GM19438 (cell line): ENCODE data around the gene OLFML3.

ENCODE experiments used
- ATAC-seq: cut with Tn5 transposase; IDR thresholded peaks from one replicate; pipeline ENCODE4 v1.9.1; 2021; ENCODE audit warnings: low read depth; ENCODE audit not compliant: unreplicated experiment

The OLFML3 gene, protein sequence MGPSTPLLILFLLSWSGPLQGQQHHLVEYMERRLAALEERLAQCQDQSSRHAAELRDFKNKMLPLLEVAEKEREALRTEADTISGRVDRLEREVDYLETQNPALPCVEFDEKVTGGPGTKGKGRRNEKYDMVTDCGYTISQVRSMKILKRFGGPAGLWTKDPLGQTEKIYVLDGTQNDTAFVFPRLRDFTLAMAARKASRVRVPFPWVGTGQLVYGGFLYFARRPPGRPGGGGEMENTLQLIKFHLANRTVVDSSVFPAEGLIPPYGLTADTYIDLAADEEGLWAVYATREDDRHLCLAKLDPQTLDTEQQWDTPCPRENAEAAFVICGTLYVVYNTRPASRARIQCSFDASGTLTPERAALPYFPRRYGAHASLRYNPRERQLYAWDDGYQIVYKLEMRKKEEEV

DNA sequence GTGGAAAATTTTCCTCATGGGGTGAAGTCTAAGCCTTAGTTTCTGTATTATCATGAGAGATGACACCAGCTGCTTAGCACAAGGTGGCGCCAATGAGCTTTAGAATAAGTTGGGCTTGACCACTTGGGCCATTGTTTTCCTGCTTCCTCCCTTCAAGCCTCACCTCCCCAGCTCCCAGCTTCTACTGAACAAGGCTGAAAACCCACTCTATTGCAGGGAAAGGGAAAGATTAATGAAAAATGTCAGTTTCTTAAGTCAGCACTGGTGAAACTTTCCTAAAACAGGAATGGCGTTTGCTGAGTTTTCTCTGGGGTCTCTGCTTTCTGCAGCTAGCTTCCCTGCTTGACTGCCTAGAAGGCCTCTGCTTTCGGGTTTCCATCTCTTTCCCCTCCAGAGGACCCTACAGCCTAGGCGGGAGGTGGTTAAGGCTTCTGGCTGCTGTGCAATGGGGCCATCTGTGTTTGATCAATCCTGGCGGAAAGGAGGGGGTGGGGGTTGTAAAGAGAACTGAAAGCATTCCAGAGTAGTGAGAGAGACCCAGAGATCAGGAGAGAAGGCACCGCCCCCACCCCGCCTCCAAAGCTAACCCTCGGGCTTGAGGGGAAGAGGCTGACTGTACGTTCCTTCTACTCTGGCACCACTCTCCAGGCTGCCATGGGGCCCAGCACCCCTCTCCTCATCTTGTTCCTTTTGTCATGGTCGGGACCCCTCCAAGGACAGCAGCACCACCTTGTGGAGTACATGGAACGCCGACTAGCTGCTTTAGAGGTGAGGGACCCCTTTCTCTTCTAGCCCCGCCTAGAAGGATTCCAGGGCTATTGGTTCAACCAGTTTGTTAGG lies at the start of gene OLFML3:
OLFML3 (plus strand) TSS at position 612 of the 840 bp plus-strand sequence; CDS start at position 655, 43 bp downstream.
- no peak for ATAC-seq

- peak; percentile 44 for ATAC-seq
Observed at GRCh38 chr1:113929750-113930498, 49.4 kb upstream of the OLFML3 start.

DNA sequence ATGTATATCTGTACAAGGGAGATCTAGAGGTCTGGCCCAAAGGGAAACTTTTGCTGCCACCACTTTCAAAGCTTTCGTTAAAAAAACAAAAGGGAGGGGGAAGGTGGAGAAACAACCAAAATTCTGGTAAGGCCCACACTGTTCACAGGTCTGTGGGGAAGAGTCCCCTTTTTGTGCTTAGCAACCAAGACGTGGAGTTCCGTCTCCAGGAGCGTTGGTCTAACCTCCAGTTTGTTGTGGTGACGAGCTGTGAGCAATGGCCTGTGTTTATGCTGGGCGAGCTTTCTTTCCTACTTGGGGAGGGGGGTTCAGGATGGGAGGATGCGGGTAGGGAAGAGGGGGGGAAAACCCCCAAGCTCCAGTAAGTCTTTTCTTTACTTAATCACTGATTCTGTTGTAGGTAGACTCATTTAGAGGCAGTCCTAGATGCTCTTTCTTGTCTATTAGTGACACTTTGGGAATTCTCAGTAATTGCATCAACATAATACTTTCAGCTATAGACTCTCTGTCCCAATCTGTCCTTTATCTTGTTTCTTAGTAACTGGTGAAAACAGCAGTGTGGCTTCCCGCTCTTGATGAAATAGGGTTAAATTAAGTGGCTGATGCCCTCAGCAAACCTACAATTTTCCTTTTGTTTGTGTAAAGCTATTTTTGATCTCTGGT lies 48.6 kb upstream of the OLFML3 start:
- ATAC-seq: peak; percentile 25

DNA sequence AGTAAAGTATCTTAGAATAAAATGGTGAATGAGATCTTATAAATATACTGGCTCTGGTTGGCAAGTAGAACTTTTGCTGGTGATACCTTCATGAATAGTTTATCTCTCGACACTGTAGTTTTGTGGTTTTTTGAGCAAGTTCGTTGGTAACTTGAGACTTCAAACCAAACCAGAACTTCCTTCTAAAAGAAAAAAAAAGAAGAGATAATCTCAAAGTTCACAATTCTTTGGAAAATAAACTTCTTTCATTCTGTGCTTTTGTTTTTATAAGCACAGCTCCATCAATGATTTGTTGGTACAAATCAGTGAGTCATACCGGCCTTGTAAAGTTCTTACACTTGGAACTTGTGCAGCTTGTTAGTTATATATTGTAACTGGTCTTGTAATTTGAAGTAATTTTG lies 47.8 kb upstream of the OLFML3 start:
- no peak for ATAC-seq

DNA sequence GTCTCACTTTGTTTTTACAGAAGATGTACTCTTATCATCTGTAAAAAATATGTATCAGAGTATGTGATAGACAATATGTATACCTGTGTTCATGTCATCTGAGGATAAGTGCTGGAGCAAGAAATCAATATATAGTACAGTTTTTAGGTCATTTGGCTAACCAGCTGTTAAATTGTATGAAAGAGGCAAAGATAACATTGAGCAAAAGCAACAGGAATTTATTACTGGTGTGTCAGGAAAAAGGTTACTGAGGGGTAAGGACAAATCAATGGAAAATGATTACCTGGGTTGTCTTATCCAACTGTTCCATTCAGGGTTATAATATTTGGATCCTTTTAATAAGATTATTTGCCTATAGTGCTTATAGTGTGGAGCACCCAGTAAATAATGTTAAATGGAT lies 45.3 kb upstream of the OLFML3 start:
- no peak for ATAC-seq

GRCh38 chr1:113934511-113935055 lies 44.7 kb upstream of the OLFML3 start:
- ATAC-seq: no peak

DNA sequence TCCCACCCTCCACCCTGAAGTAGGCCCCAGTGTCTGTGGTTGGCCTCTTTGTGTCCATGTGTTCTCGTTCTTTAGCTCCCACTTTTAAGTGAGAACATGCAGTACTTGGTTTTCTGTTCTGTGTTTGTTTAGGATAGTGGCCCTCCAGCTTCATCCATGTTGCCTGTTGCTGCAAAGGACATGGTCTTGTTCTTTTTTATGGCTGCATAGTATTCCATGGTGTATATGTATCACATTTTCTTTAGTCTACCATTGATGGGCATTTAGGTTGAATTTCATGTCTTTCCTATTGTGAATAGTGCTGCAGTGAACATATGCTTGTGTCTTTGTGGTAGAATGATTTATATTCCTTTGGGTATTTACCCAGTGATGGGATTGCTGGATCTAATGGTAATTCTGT lies 44.1 kb upstream of the OLFML3 start:
- ATAC-seq: no peak

- no peak for ATAC-seq
Observed at GRCh38 chr1:113935970-113936369, 43.3 kb upstream of the OLFML3 start.

DNA sequence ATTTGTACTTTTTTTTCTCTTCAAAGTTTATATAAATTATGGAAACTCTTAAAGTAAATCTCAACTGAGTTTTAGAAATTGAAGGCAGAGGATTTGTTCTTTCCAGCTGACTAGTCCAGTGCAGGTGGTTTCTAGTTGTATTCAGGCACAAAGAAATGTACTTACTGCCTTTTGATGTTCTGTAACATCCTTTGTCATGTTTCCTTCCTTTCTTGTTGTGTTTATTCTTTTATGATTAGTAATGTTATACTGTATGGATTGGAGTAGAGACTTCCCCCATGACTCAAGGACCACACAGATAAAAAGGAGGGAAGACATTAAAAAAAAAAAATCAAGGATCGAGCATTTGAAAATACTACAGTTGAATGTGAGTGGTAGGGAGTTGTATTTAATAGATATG lies 42.1 kb upstream of the OLFML3 start:
- no peak for ATAC-seq

- no peak for ATAC-seq
Observed at GRCh38 chr1:113938192-113938591, 41.1 kb upstream of the OLFML3 start.

DNA sequence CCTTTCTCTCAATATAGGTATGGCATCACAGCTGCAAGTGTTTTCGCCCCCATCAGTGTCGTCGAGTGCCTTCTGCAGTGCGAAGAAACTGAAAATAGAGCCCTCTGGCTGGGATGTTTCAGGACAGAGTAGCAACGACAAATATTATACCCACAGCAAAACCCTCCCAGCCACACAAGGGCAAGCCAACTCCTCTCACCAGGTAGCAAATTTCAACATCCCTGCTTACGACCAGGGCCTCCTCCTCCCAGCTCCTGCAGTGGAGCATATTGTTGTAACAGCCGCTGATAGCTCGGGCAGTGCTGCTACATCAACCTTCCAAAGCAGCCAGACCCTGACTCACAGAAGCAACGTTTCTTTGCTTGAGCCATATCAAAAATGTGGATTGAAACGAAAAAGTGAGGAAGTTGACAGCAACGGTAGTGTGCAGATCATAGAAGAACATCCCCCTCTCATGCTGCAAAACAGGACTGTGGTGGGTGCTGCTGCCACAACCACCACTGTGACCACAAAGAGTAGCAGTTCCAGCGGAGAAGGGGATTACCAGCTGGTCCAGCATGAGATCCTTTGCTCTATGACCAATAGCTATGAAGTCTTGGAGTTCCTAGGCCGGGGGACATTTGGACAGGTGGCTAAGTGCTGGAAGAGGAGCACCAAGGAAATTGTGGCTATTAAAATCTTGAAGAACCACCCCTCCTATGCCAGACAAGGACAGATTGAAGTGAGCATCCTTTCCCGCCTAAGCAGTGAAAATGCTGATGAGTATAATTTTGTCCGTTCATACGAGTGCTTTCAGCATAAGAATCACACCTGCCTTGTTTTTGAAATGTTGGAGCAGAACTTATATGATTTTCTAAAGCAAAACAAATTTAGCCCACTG lies 38.7 kb upstream of the OLFML3 start:
- no peak for ATAC-seq

DNA sequence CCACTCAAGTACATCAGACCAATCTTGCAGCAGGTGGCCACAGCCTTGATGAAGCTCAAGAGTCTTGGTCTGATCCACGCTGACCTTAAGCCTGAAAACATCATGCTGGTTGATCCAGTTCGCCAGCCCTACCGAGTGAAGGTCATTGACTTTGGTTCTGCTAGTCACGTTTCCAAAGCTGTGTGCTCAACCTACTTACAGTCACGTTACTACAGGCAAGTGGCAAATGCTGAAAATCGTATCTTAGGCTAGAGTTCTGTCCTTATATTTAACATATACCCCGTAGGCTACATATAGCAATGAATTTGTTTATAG lies 38.1 kb upstream of the OLFML3 start:
- ATAC-seq: no peak

- ATAC-seq: no peak
Observed at GRCh38 chr1:113942527-113942926, 36.7 kb upstream of the OLFML3 start.

DNA sequence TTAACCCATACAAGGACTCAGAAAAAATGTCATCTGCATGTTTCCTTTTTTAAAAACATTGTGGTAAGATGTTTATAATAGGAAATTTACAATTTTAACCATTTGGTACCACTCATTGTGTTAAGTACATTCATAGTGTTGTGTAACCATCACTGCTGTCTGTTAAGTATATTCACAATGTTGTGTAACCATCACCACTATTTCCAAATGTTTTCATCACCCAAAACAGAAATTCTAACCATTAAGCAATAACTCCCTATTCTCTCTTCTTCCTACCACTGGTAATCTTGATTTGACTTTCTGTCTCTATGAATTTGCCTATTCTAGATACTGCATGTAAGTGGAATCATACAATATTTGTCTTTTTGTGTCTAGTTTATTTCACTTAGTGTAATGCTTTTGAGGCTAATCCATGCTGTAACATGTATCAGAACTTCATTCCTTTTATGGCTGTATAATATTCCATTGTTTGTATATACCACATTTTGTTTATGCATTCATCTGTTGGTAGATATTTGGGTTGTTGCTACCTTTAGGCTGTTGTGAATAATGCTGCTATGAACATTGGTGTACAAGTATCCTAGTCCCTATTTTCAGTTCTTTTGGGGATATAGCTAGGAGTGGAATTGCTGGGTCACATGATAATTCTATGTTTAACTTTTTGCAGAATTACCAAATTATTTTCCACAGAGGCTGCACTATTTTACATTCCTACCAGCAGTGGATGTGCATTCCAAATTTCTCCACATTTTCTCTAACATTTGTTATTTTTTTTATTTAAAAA lies 36.1 kb upstream of the OLFML3 start:
- ATAC-seq: no peak

GRCh38 chr1:113945329-113945728 lies 33.9 kb upstream of the OLFML3 start:
- ATAC-seq: no peak

GRCh38 chr1:113946112-113946511 lies 33.2 kb upstream of the OLFML3 start:
- ATAC-seq: no peak

GRCh38 chr1:113946678-113947387 lies 32.4 kb upstream of the OLFML3 start:
- no peak for ATAC-seq
